Stimulated activated CD4-positive, alpha-beta T cell treated with anti-CD3 and anti-CD28 coated beads, Interleukin-12 subunit alpha, Interleukin-12 subunit beta, amount 100 ng/mL, for 24 hours (primary cell): Measurements from ENCODE around the gene BCAP31.
"Not testable (repeated sequence)": the region's sequence is repeated elsewhere in the genome, so short reads cannot be mapped to it uniquely, and the experiment has no call there.

Experiments used
- DNase-seq, 2 experiments: peaks; one replicate each; pipeline ENCODE4 v3.0.0-alpha.2; 2020; ENCODE audit warnings: low read depth in 2 of 2

BCAP31 gene

GRCh38 chrX:153694687-153695270 lies 29.4 kb downstream of the BCAP31 start:
- no peak for DNase-seq

- DNase-seq, result not testable (repeated sequence)
Measured at GRCh38 chrX:153694256-153694655, 29.9 kb downstream of the BCAP31 start.

GRCh38 chrX:153693216-153694086 lies 30.7 kb downstream of the BCAP31 start:
- no peak for DNase-seq

GRCh38 chrX:153692611-153693156 lies 31.5 kb downstream of the BCAP31 start:
- no peak for DNase-seq

GRCh38 chrX:153692003-153692402 lies 32.2 kb downstream of the BCAP31 start:
- DNase-seq, result no peak

- not testable (repeated sequence) for DNase-seq
Measured at GRCh38 chrX:153691032-153691827, 33.0 kb downstream of the BCAP31 start.

GRCh38 chrX:153690466-153690865 lies 33.7 kb downstream of the BCAP31 start:
- no peak for DNase-seq

- DNase-seq, result no peak
Measured at GRCh38 chrX:153689654-153690465, 34.3 kb downstream of the BCAP31 start.

- no peak for DNase-seq
Measured at GRCh38 chrX:153688911-153689590, 35.1 kb downstream of the BCAP31 start.

GRCh38 chrX:153688506-153688905 lies 35.7 kb downstream of the BCAP31 start:
- DNase-seq, result no peak

GRCh38 chrX:153688071-153688470 lies 36.1 kb downstream of the BCAP31 start:
- DNase-seq, result no peak

- DNase-seq, result peak in 1 of 2 experiments; percentile 32
Measured at GRCh38 chrX:153687121-153688039, 36.8 kb downstream of the BCAP31 start, which contains the start of gene SLC6A8. Gene SLC6A8 (plus strand): TSS chrX:153687926. CDS start chrX:153688575, 649 bp downstream.

- no peak for DNase-seq
Measured at GRCh38 chrX:153686711-153687110, 37.5 kb downstream of the BCAP31 start.

- no peak for DNase-seq
Measured at GRCh38 chrX:153685751-153686696, 38.2 kb downstream of the BCAP31 start.

GRCh38 chrX:153685156-153685536 lies 39.0 kb downstream of the BCAP31 start:
- DNase-seq, result no peak

- DNase-seq, result no peak
Measured at GRCh38 chrX:153684467-153685155, 39.6 kb downstream of the BCAP31 start.

- not testable (repeated sequence) for DNase-seq
Measured at GRCh38 chrX:153683486-153683885, 40.7 kb downstream of the BCAP31 start.

GRCh38 chrX:153681175-153681574 lies 43.0 kb downstream of the BCAP31 start:
- DNase-seq, result no peak
